OCI-LY7 (cell line): ENCODE measurements around the gene SLC35E1. TPM values are rescaled to one million over a fixed set of nuclear protein-coding genes. Genes with fewer than 3 reads are reported as not detected.

Source experiments
- BruUV-seq: library from RNA; stranded (reverse); fragments of 400-500 nt; replicated peaks from 2 replicates; lab custom pipeline; 2021; lab: Mats Ljungman, UMichigan
- CTCF ChIA-PET: fragments of 300-600 bp; sonication (Branson Sonifier 250); formaldehyde crosslinking; loops from one replicate; lab custom pipeline; 2022; ENCODE audit warnings: antibody characterized with exemption; ENCODE audit not compliant: unreplicated experiment; lab: Charles Lee
- POLR2A ChIA-PET: fragments of 300-600 bp; sonication (Branson Sonifier 250); formaldehyde crosslinking; loops from one replicate; lab custom pipeline; 2022; ENCODE audit warnings: antibody characterized with exemption; lab: Charles Lee
- DNase-seq: peaks from one replicate; pipeline ENCODE4 v3.0.0-alpha.2; 2015; ENCODE audit warnings: low spot score
- H2AFZ ChIP-seq: fragments of 200-600 bp; sonication (generic), shearing (Covaris generic); 2 replicates; pipeline ENCODE4 v1.6.1; 2014; ENCODE audit warnings: mild to moderate bottlenecking, antibody characterized with exemption, low read length, moderate library complexity
- H3K27ac ChIP-seq: fragments of 200-600 bp; sonication (generic); 2 replicates; pipeline ENCODE4 v1.5.1; 2014; ENCODE audit warnings: mixed run types, low read depth, mild to moderate bottlenecking, moderate library complexity, low read length, inconsistent platforms; ENCODE audit not compliant: poor library complexity, severe bottlenecking
- H3K36me3 ChIP-seq: fragments of 200-600 bp; sonication (generic); 2 replicates; pipeline ENCODE4 v1.6.1; 2014; ENCODE audit warnings: mild to moderate bottlenecking, antibody characterized with exemption, low read length, moderate library complexity, mixed read lengths; ENCODE audit not compliant: insufficient read depth
- H3K4me1 ChIP-seq: fragments of 200-600 bp; sonication (generic); 2 replicates; pipeline ENCODE4 v1.5.1; 2014; ENCODE audit warnings: mild to moderate bottlenecking, low read length; ENCODE audit not compliant: insufficient read depth, poor library complexity, severe bottlenecking
- H3K4me2 ChIP-seq: fragments of 200-600 bp; sonication (generic); 2 replicates; pipeline ENCODE4 v1.6.1; 2014; ENCODE audit warnings: mild to moderate bottlenecking, low read length
- H3K4me3 ChIP-seq: fragments of 200-600 bp; sonication (generic); 2 replicates; pipeline ENCODE4 v1.5.1; 2014; ENCODE audit warnings: mild to moderate bottlenecking, low read depth, low read length; ENCODE audit not compliant: poor library complexity, severe bottlenecking
- H3K79me2 ChIP-seq: fragments of 200-600 bp; sonication (generic); 2 replicates; pipeline ENCODE4 v1.6.1; 2016; ENCODE audit warnings: low read depth, mild to moderate bottlenecking, low read length, moderate library complexity, mixed read lengths; ENCODE audit not compliant: insufficient read depth
- H3K9me2 ChIP-seq: fragments of 200-600 bp; sonication (generic); 2 replicates; pipeline ENCODE4 v1.6.1; 2016; ENCODE audit warnings: mild to moderate bottlenecking, low read length, mixed read lengths; ENCODE audit not compliant: insufficient read depth
- H3K9me3 ChIP-seq: fragments of 200-600 bp; sonication (generic); 2 replicates; pipeline ENCODE4 v1.6.1; 2014; ENCODE audit warnings: mild to moderate bottlenecking, mixed run types, low read length, mixed read lengths
- H4K20me1 ChIP-seq: fragments of 200-600 bp; sonication (generic); 2 replicates; pipeline ENCODE4 v1.6.1; 2014; ENCODE audit warnings: mild to moderate bottlenecking, antibody characterized with exemption, low read length, moderate library complexity, mixed read lengths; ENCODE audit not compliant: insufficient read depth
- CTCF ChIP-seq: fragments of 200-600 bp; sonication (generic); conservative IDR thresholded peaks from 2 replicates; pipeline ENCODE4 v1.5.1; 2014; ENCODE audit warnings: mild to moderate bottlenecking, antibody characterized with exemption, low read length, moderate library complexity, mixed read lengths
- EZH2phosphoT487 ChIP-seq: fragments of 200-600 bp; sonication (generic); IDR thresholded peaks from 2 replicates; pipeline ENCODE4 v1.6.1; 2018; ENCODE audit warnings: low read depth, borderline replicate concordance, mild to moderate bottlenecking, mixed run types, antibody characterized with exemption, low read length, moderate library complexity, mixed read lengths
- intact Hi-C: fragments of 100-400 bp; cut with micrococcal nuclease; formaldehyde crosslinking; loops from one replicate; pipeline ENCODE4 v1.10.0; 2022; ENCODE audit not compliant: unreplicated experiment
- total RNA-seq, 2 experiments: library from RNA; depleted of rRNA in 1 of 2; stranded (reverse); fragments of >200 nt in 1 of 2; shearing (Covaris generic) in 1 of 2; gene quantifications; 2 replicates each; pipeline ENCODE4 v1.2.3, GENCODE V29; 2014 to 2022

Gene SLC35E1
- total RNA-seq, 2 experiments from 2014 or later = 21.1 to 41.2 TPM

- BruUV-seq = no TSS peak
- no peak for DNase-seq
- ChIA-PET CTCF (no interaction called here), POLR2A (no interaction called here)
- Histone ChIP-seq H3K9me2 (no peaks in the 10 kb centered on the region), H3K36me3 (peaks cover 6% of the 10 kb centered on the region; the same call in 1 of the 2 replicates), H3K79me2 (peaks cover 94% of the 10 kb centered on the region), H3K4me3 (no peak overlapping the region), H2AFZ (no peak overlapping the region), H3K27ac (no peak overlapping the region), H3K9me3 (no peaks in the 10 kb centered on the region), H3K4me2 (peak overlapping the region; percentile 64), H4K20me1 (peaks cover 60% of the 10 kb centered on the region), H3K4me1 (peaks cover 73% of the 10 kb centered on the region)
- intact Hi-C loops = no loop called here
- TF ChIP-seq EZH2phosphoT487 (no peak), CTCF (no peak)
Measured at GRCh38 chr19:16595097-16595496, 22.9 kb upstream of the SLC35E1 start.

- Histone ChIP-seq H4K20me1 (peaks cover 56% of the 10 kb centered on the region), H3K36me3 (peaks cover 6% of the 10 kb centered on the region; the same call in 1 of the 2 replicates), H3K4me3 (no peak overlapping the region), H3K27ac (peak overlapping the region; percentile 1), H3K4me1 (peaks cover 73% of the 10 kb centered on the region), H3K9me2 (no peaks in the 10 kb centered on the region), H3K9me3 (no peaks in the 10 kb centered on the region), H2AFZ (no peak overlapping the region), H3K4me2 (peak overlapping the region; percentile 64), H3K79me2 (peaks cover 94% of the 10 kb centered on the region)
- intact Hi-C loops = no loop called here
- no TSS peak for BruUV-seq
- TF ChIP-seq EZH2phosphoT487 (no peak), CTCF (no peak)
- ChIA-PET CTCF (no interaction called here), POLR2A (interaction anchor here (0.9 kb wide), 1 partner anchor 30 kb away, joined by 3 read pairs; no protein-coding TSS in a partner anchor)
- no peak for DNase-seq
Measured at GRCh38 chr19:16594681-16595091, 22.5 kb upstream of the SLC35E1 start.

GRCh38 chr19:16594131-16594586, 21.9 kb upstream of the SLC35E1 start:
- TF ChIP-seq CTCF (no peak), EZH2phosphoT487 (no peak)
- Histone ChIP-seq H3K79me2 (peaks cover 94% of the 10 kb centered on the region), H3K4me1 (peaks cover 73% of the 10 kb centered on the region), H4K20me1 (peaks cover 52% of the 10 kb centered on the region), H3K36me3 (peaks cover 6% of the 10 kb centered on the region; the same call in 1 of the 2 replicates), H3K27ac (peak overlapping the region; percentile 61), H3K9me3 (no peaks in the 10 kb centered on the region), H3K9me2 (no peaks in the 10 kb centered on the region), H3K4me2 (peak overlapping the region; percentile 64), H2AFZ (no peak overlapping the region), H3K4me3 (peak overlapping the region; percentile 10)
- intact Hi-C loops = no loop called here
- DNase-seq = no peak
- BruUV-seq = no TSS peak
- ChIA-PET CTCF (no interaction called here), POLR2A (interaction anchor here (0.9 kb wide), 1 partner anchor 30 kb away, joined by 3 read pairs; no protein-coding TSS in a partner anchor)
